Measurements from ENCODE around the gene PAEP.

The PAEP gene

GRCh38 chr9:135551031-135551430, 10.5 kb upstream of the PAEP start:
- no peak for DNase-seq (ENCODE audit: low read depth in 2 of 2)

- no peak for DNase-seq (ENCODE audit: low read depth in 2 of 2)
Observed at GRCh38 chr9:135551456-135551855, 10.1 kb upstream of the PAEP start.

DNA sequence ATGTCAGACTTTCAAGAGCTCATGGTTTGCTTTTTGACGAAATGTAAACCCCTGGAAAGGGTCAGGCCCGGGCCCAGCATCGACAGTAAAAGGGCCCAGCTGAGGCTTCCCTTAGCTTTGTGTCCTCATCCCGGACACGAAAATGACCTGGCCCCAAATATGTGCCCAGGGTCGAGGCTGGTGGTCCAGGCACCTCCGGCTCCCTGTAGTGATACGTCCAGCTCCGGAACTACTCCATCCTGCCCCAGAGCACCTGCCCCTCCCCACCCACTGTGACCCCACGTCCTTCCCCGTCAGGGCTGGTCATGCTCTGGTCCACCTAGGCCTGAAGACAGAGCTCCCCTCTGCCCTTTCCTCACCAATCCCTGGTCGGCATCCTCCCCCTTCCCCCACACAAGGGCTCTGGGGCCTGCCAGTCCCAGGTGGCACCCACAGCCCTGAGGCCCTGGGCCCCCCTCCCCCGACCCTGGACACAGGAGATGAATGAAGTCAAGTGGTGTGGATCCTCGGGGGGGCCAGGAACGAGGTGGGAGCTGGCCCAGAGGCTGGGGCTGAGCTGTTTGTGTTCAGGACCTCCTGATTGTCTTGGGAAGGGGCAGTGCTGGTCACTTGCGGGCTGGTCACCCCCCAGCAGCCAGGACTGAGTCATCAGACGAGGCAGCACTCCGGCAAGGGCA, 9.4 kb upstream of the PAEP start:
- DNase-seq (ENCODE audit: low read depth in 2 of 2) = no peak

- DNase-seq (ENCODE audit: low read depth in 2 of 2) = no peak
Observed at GRCh38 chr9:135552698-135553171, 8.8 kb upstream of the PAEP start.

- DNase-seq (ENCODE audit: low read depth in 2 of 2) = no peak
Observed at GRCh38 chr9:135554718-135555117, 6.8 kb upstream of the PAEP start.

DNA sequence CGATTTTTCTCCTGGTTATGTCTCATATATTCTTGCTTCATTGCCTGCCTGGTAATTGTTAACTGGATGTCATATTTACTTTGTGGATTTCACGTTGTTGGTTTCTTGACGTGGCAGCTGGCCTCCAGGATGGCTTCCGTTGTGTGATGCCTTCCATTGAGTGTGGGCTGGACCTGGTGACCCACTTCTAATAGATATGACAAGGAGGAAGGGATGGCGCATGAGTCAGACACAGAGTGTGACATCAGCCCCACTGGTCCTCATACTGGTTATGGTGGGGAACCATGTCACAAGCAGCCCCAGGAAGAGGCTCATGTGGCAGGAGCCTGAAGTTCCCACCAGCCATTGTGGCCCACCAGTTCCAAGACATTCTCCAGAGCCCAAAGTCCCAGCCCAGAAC, 6.4 kb upstream of the PAEP start:
- no peak for DNase-seq (ENCODE audit: low read depth in 2 of 2)

- DNase-seq (ENCODE audit: low read depth in 2 of 2) = no peak
Observed at GRCh38 chr9:135555910-135556309, 5.6 kb upstream of the PAEP start.

GRCh38 chr9:135559606-135560005, 1.9 kb upstream of the PAEP start:
- no peak for DNase-seq (ENCODE audit: low read depth in 2 of 2)

DNA sequence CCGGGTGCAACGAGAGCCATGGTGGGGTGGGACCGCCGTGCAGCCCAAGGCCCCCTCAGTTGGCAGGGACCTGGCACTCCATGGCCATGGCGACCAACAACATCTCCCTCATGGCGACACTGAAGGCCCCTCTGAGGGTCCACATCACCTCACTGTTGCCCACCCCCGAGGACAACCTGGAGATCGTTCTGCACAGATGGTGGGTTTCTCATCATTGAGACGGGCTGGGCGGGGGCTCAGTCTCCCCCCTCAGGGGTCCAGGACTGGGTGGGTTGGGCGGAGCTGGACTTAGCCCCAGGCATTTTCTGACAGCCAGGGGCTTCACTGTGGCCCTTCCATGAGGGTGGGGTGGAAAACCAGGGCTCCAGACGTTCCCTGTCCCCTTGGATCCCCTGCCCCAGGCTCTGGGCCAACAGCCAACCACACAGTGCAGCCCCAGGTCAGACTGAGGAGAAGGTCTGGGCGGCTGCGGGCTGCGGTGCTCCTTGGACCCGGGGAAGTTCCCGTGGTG, 734 bp downstream of the PAEP start:
- no peak for DNase-seq (ENCODE audit: low read depth in 2 of 2)

DNA sequence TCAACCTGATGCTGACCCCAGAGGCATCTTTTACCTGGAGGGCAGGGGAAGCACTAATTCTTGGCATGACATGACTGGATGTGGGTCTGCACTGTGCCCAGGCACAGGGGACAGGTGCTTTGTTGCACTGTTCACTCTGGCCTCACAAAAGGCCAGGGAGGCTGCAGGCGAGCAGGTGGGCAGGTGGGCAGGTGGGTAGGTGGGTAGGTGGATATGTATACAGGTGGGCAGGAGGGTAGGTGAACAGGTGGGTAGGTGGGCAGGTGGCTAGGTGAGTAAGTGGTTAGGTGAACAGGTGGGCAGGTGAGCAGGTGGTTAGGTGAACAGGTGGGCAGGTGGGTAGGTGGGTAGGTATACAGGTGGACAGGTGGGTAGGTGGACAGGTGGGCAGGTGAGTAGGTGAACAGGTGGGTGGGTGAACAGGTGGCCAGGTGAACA, 1.5 kb downstream of the PAEP start:
- no peak for DNase-seq (ENCODE audit: low read depth in 2 of 2)

GRCh38 chr9:135563858-135564257, 2.3 kb downstream of the PAEP start:
- DNase-seq (ENCODE audit: low read depth in 2 of 2) = no peak

GRCh38 chr9:135565141-135565628, 3.6 kb downstream of the PAEP start:
- no peak for DNase-seq (ENCODE audit: low read depth in 2 of 2)

DNA sequence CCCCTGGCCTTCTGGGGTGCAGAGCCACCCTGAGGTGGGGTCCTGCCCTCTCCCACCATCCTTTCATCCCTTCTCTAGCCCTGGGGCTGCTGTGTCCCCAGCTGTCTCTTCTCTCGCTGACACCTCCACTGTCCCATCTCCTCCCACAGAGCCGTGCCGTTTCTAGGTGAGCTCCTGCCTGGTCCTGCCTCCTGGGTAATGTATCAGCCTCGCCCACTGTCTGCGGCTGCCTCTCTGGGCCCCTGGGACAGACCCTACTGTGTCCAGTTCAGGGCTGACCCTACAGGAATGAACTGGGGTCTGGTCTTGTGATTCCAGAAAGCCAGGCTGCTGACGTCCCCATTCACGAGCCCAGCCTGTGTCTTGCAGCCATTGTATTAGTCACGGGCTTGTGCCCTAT, 4.1 kb downstream of the PAEP start:
- DNase-seq (ENCODE audit: low read depth in 2 of 2) = no peak

DNA sequence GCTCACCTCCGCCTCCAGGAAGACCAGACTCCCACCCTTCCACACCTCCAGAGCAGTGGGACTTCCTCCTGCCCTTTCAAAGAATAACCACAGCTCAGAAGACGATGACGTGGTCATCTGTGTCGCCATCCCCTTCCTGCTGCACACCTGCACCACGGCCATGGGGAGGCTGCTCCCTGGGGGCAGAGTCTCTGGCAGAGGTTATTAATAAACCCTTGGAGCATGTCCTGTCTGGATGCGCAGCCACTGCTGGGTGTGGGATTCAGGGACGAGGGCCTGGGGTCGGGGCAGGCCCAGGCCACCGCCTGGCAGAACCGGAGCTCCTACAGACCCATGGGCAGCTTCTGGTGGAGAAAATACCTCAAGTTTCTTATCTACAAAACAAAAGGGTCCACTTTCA, 5.0 kb downstream of the PAEP start:
- no peak for DNase-seq (ENCODE audit: low read depth in 2 of 2)

GRCh38 chr9:135567311-135567710, 5.8 kb downstream of the PAEP start:
- DNase-seq (ENCODE audit: low read depth in 2 of 2) = no peak

GRCh38 chr9:135568026-135568425, 6.5 kb downstream of the PAEP start:
- no peak for DNase-seq (ENCODE audit: low read depth in 2 of 2)

- no peak for DNase-seq (ENCODE audit: low read depth in 2 of 2)
Observed at GRCh38 chr9:135570456-135570855, 8.9 kb downstream of the PAEP start.

DNA sequence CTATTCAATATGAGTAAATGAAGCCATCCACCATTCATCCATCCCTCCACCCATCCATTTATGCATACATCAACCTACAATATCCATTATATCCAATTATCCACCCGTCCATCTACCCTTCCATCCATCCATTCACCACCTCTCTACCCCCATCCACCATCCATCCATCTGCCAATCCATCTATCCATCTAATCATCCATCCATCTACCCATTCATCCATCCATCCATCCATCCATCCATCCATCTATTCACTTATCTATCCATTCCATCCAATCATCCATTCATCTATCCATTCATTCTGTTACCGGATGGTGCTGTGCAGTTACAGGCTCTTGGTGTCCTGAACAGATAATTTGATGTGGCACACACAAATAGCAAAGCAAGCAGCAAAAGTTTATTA, 10.7 kb downstream of the PAEP start:
- DNase-seq (ENCODE audit: low read depth in 2 of 2) = no peak

- no peak for DNase-seq (ENCODE audit: low read depth in 2 of 2)
Observed at GRCh38 chr9:135573124-135573523, 11.6 kb downstream of the PAEP start.

DNA sequence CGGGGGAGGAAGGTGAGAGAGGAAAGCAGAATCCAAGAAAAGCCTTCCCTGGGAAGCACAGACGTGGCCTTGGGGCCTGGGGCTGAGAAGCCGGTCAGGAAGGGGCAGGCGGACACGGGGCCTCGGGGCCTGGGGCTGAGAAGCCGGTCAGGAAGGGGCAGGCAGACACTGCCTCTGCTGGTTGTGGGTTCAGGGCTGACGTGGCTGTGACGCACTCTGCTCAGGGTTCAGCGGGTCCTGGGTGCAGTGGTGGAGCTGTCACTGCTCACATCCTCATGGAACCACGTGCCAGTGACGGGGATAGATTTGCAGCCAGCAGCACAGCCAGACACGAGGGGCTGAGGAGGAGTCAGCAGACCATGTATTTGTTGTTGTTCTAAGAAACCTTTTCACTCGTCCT, 12.8 kb downstream of the PAEP start:
- no peak for DNase-seq (ENCODE audit: low read depth in 2 of 2)

GRCh38 chr9:135574943-135575342, 13.4 kb downstream of the PAEP start:
- DNase-seq (ENCODE audit: low read depth in 2 of 2) = no peak

- DNase-seq (ENCODE audit: low read depth in 2 of 2) = no peak
Observed at GRCh38 chr9:135575995-135576631, 14.6 kb downstream of the PAEP start.

GRCh38 chr9:135577256-135577655, 15.7 kb downstream of the PAEP start:
- no peak for DNase-seq (ENCODE audit: low read depth in 2 of 2)
